ENCODE data around the gene COL20A1. TPM values are rescaled to one million over a fixed set of nuclear protein-coding genes. Genes with fewer than 3 reads are reported as not detected.

The COL20A1 gene
- total RNA-seq, 2 experiments from 2014 or later: 0.05 TPM; not detected in 1

- CTCF ChIA-PET: interaction anchor here (0.7 to 0.9 kb wide), 2 partner anchors 141 to 161 kb away, joined by 4 to 5 read pairs; no protein-coding TSS in a partner anchor
- peaks cover 23% of the 10 kb centered on the region for H3K27me3 Mint-ChIP-seq (ENCODE audit: low read depth)
- H3K9me3 Mint-ChIP-seq: no peaks in the 10 kb centered on the region
- H3K36me3 Mint-ChIP-seq (ENCODE audit: low read depth): no peaks in the 10 kb centered on the region
- intact Hi-C loops (cut with micrococcal nuclease): no loop called here
- no peak overlapping the region for H3K27ac Mint-ChIP-seq
- H3K4me3 Mint-ChIP-seq: no peak overlapping the region
- no peak for DNase-seq
- H3K4me1 Mint-ChIP-seq (ENCODE audit: low read depth): peaks cover 2% of the 10 kb centered on the region
Observed at GRCh38 chr20:63361519-63362435, 68.8 kb downstream of the COL20A1 start.

GRCh38 chr20:63362436-63363009 lies 69.5 kb downstream of the COL20A1 start:
- peaks cover 2% of the 10 kb centered on the region for H3K4me1 Mint-ChIP-seq (ENCODE audit: low read depth)
- intact Hi-C loops (cut with micrococcal nuclease): no loop called here
- H3K36me3 Mint-ChIP-seq (ENCODE audit: low read depth): no peaks in the 10 kb centered on the region
- H3K27ac Mint-ChIP-seq: no peak overlapping the region
- no peak for DNase-seq
- CTCF ChIA-PET: interaction anchor here (0.7 to 0.9 kb wide), 2 partner anchors 141 to 162 kb away, joined by 4 to 5 read pairs; no protein-coding TSS in a partner anchor
- no peak overlapping the region for H3K4me3 Mint-ChIP-seq
- H3K9me3 Mint-ChIP-seq: no peaks in the 10 kb centered on the region
- H3K27me3 Mint-ChIP-seq (ENCODE audit: low read depth): peaks cover 23% of the 10 kb centered on the region

DNA sequence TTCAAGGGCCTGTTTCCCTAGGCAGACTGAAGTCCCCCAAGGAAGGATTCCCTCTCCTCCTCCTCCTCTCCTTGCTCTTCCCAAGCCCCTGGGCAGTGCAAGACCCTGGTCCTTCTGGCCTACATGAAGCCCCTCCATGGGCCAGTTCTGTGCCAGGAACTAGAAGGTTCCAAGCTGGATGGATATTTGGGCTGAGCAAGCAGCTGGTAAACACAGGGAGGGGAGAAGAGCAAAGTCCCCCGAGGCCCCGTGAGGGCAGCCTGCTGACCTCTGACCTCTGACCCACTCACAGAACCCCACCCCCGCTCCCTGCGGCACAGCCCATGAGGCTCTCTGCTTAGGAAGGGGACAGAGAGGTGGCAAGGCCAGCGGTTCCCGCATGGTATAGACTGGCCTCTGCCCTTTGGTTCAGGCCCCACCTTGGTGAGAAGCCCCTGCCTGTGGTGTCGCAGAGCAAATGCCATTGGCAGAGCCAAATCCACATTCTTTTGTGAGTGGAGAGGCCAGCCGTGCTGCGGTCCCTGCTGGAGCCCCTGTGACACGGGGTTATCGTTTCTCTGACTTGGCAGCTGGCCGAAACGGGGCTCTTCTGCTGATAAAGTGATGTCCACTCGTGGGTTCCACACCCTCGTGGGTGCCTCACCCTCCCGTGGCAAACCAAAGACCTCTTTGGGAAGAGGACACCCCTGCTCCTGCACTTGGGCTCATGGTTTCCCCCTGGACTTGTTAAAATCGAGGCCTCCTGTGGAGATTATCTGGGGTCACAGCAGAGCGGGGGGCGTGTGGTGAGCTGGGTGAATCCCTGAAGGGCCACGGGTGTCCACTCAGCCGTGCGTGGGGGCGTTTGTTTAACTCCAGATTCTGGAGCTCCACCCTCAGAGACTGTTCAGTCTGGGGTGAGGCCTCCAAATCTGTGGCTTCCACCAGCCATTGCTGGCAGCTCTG lies 70.3 kb downstream of the COL20A1 start:
- CTCF ChIA-PET: no interaction called here
- no peak for DNase-seq
- Mint-ChIP-seq H3K9me3 (no peaks in the 10 kb centered on the region), H3K27me3 (ENCODE audit: low read depth) (peaks cover 23% of the 10 kb centered on the region), H3K4me3 (no peak overlapping the region), H3K27ac (no peak overlapping the region), H3K36me3 (ENCODE audit: low read depth) (no peaks in the 10 kb centered on the region), H3K4me1 (ENCODE audit: low read depth) (peaks cover 2% of the 10 kb centered on the region)
- intact Hi-C loops (cut with micrococcal nuclease): no loop called here

DNA sequence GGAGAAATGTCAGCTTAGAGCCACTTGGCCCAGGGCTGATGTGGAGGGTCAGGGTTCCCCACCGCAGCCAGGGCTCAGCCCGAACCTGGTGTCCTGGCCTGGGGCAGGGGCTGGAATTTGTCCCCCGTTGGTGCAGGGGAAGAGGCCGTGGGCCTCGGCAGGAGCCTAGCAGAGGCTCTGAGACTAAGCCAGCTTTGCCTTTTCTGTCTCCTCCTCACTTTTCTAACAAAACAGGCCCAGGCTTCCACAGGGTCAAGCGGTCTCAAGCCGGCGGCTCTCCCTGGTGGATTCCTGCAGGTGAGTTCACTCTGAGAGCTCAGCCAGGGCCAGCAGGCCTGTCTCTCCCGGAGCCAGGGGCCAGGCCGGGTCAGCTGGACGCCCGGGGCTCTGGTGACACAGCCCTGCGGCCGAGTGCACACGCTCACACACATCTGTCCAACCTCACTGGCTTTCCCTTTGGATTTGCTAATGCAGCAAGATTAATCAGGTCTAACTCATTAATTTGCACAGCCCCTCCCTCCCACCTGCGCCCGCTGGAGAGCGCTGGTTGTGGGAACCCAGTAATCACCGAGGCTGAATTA lies 71.1 kb downstream of the COL20A1 start:
- Mint-ChIP-seq H3K36me3 (ENCODE audit: low read depth) (no peaks in the 10 kb centered on the region), H3K9me3 (no peaks in the 10 kb centered on the region), H3K4me1 (ENCODE audit: low read depth) (peaks cover 2% of the 10 kb centered on the region), H3K27me3 (ENCODE audit: low read depth) (peaks cover 23% of the 10 kb centered on the region), H3K4me3 (no peak overlapping the region), H3K27ac (no peak overlapping the region)
- CTCF ChIA-PET: no interaction called here
- intact Hi-C loops (cut with micrococcal nuclease): no loop called here
- DNase-seq: no peak

- intact Hi-C loops (cut with micrococcal nuclease): no loop called here
- Mint-ChIP-seq H3K36me3 (ENCODE audit: low read depth) (no peaks in the 10 kb centered on the region), H3K27me3 (ENCODE audit: low read depth) (peaks cover 13% of the 10 kb centered on the region), H3K27ac (no peak overlapping the region), H3K9me3 (no peaks in the 10 kb centered on the region), H3K4me3 (no peak overlapping the region), H3K4me1 (ENCODE audit: low read depth) (peaks cover under 1% of the 10 kb centered on the region)
- CTCF ChIA-PET: no interaction called here
- DNase-seq: no peak
Observed at GRCh38 chr20:63364801-63365585, 72.0 kb downstream of the COL20A1 start.

DNA sequence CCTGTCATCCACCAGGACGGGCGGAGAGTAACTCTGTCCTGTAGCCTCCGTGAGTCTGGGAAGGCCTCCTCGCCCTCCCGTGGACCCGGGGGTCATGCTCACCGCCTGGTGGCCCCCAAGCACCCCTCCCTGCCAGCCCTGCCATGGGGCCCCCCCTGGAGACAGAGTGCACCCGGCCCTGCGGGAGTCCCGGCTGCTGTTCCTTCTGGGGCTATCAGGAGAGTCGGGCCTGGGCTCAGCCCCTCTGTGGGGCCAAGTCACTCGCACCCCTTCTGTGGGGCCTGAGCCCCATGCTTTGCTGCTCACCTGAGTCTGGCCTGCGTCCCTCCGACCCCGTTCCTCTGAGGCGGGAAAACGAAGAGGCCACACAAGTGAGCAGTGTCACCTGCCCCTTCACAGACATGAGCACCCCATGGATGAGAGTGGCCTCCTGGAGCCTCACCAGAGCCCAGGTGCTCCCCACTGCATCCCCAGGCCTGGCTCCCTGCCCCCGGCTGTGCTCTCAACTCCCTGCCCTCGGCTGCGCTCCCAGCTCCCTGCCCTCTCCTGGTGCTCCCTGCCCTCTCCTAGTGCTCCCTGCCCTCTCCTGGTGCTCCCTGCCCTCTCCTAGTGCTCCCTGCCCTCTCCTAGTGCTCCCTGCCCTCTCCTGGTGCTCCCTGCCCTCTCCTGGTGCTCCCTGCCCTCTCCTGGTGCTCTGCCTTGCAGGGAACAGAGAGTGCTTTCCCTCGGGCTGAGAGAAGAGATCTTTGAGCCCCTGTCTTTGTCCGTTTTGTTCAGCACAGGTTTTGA lies 72.8 kb downstream of the COL20A1 start:
- Mint-ChIP-seq H3K9me3 (no peaks in the 10 kb centered on the region), H3K27ac (no peak overlapping the region), H3K4me1 (ENCODE audit: low read depth) (no peaks in the 10 kb centered on the region), H3K36me3 (ENCODE audit: low read depth) (no peaks in the 10 kb centered on the region), H3K27me3 (ENCODE audit: low read depth) (peaks cover 12% of the 10 kb centered on the region), H3K4me3 (no peak overlapping the region)
- intact Hi-C loops (cut with micrococcal nuclease): no loop called here
- CTCF ChIA-PET: no interaction called here
- DNase-seq: no peak

DNA sequence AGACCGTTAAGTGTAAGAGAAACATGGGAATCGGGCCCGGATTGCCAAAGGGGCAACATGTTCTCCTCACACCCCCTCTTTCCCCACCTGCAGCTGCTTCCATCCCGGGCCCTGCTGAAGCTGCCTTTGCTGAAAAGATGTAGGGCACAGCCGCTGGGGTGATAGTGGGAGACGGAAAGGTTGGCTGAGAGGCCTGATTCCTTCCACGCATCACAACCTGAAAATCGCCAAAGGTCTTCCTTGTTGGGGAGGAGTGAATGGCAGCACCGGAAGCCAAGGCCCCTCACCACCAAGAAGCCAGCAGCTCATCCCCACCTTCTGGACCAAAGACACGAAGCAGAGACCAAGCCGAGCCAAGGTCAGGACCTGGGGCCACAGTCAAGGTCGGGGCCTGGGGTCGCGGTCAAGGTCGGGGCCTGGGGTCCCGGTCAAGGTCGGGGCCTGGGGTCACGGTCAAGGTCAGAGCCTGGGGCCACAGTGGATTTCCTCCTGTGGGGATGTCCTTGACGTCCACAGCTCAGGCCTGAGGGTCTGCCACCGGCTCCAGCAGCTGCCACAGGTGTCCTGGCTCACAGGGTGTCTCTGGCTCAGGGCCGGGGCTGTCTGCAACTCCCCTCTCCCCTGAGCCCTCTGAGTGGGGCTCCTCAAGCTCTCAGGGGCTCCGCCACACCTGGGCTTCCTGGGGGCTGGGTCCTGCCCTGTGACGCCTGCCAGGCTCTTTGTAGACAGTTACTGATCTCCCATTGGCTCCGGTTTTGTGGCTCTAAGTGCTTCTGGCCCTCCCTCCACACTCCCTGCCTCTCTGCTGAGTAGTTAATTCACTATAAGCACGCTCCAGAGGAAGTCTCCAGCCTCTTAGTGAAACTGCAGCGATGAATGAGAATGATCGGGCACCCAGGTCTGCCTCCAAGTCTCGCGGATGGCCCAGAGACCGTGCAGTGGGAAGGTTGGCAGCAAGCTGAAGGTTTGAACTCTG lies 73.7 kb downstream of the COL20A1 start:
- no peaks in the 10 kb centered on the region for H3K9me3 Mint-ChIP-seq
- no peak for DNase-seq
- peaks cover 12% of the 10 kb centered on the region for H3K27me3 Mint-ChIP-seq (ENCODE audit: low read depth)
- H3K4me1 Mint-ChIP-seq (ENCODE audit: low read depth): no peaks in the 10 kb centered on the region
- no peak overlapping the region for H3K27ac Mint-ChIP-seq
- CTCF ChIA-PET: no interaction called here
- no peaks in the 10 kb centered on the region for H3K36me3 Mint-ChIP-seq (ENCODE audit: low read depth)
- no peak overlapping the region for H3K4me3 Mint-ChIP-seq
- intact Hi-C loops (cut with micrococcal nuclease): no loop called here

- Mint-ChIP-seq H3K9me3 (no peaks in the 10 kb centered on the region), H3K27ac (no peak overlapping the region), H3K36me3 (ENCODE audit: low read depth) (no peaks in the 10 kb centered on the region), H3K27me3 (ENCODE audit: low read depth) (peaks cover 9% of the 10 kb centered on the region), H3K4me1 (ENCODE audit: low read depth) (no peaks in the 10 kb centered on the region), H3K4me3 (no peak overlapping the region)
- DNase-seq: no peak
- intact Hi-C loops (cut with micrococcal nuclease): no loop called here
- CTCF ChIA-PET: no interaction called here
Observed at GRCh38 chr20:63367446-63368055, 74.6 kb downstream of the COL20A1 start.

DNA sequence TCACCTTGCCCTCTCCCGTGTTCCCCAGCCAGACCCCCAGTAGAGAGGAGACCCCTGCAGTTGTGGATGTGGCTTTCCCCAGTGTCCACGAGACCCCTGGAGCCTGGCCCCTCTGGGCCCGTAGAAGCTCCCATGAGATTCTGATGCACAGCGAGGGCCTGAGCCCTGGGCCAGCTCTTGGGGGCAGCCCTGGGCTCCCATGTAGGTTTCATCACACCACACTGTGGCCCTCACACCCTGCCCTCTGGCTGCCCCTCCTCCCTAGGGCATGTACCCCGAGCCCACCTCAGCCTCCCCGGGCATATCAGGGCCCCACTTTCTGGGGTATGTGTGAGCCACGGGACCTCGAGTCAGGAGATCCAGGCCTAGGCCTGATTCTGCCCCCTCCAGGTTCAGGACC lies 75.2 kb downstream of the COL20A1 start:
- H3K36me3 Mint-ChIP-seq (ENCODE audit: low read depth): no peaks in the 10 kb centered on the region
- H3K27ac Mint-ChIP-seq: no peak overlapping the region
- no peaks in the 10 kb centered on the region for H3K9me3 Mint-ChIP-seq
- no peak overlapping the region for H3K4me3 Mint-ChIP-seq
- no peak for DNase-seq
- CTCF ChIA-PET: no interaction called here
- H3K27me3 Mint-ChIP-seq (ENCODE audit: low read depth): peaks cover 4% of the 10 kb centered on the region
- intact Hi-C loops (cut with micrococcal nuclease): no loop called here
- H3K4me1 Mint-ChIP-seq (ENCODE audit: low read depth): no peaks in the 10 kb centered on the region

- CTCF ChIA-PET: no interaction called here
- H3K9me3 Mint-ChIP-seq: no peaks in the 10 kb centered on the region
- H3K27ac Mint-ChIP-seq: no peak overlapping the region
- no peak for DNase-seq
- no peaks in the 10 kb centered on the region for H3K4me1 Mint-ChIP-seq (ENCODE audit: low read depth)
- peaks cover 4% of the 10 kb centered on the region for H3K27me3 Mint-ChIP-seq (ENCODE audit: low read depth)
- intact Hi-C loops (cut with micrococcal nuclease): no loop called here
- H3K36me3 Mint-ChIP-seq (ENCODE audit: low read depth): no peaks in the 10 kb centered on the region
- no peak overlapping the region for H3K4me3 Mint-ChIP-seq
Observed at GRCh38 chr20:63369024-63369530, 76.1 kb downstream of the COL20A1 start.
